Thyroid gland (tissue), 4 donors: ENCODE results near the gene SORCS2.
"Not testable (repeated sequence)": the region's sequence is repeated elsewhere in the genome, so short reads cannot be mapped to it uniquely, and the experiment has no call there.

Experiments
- CTCF ChIP-seq, 6 experiments: fragments of 200-600 bp in 3 of 6; fragments of 450-650 bp in 3 of 6; sonication (generic) in 3 of 6; IDR thresholded peaks; one replicate each; pipeline ENCODE4 v1.5.1; 2016 to 2019; ENCODE audit warnings: antibody characterized with exemption in 6 of 6, mild to moderate bottlenecking in 2 of 6, inconsistent platforms in 1 of 6, moderate library complexity in 1 of 6
- POLR2A ChIP-seq, 2 donors: fragments of 450-650 bp; IDR thresholded peaks; one replicate each; pipeline ENCODE4 v1.6.1; 2017; ENCODE audit warnings: antibody characterized with exemption in 2 of 2, mild to moderate bottlenecking in 2 of 2, moderate library complexity in 1 of 2

GRCh38 chr4:7165056-7165873 is 27.1 kb upstream of the SORCS2 start:
- TF ChIP-seq CTCF, POLR2A (IDR thresholded peaks at IDR 0.05): not testable (repeated sequence)
